ENCODE results near the gene AVL9. TPM values are rescaled to one million over a fixed set of nuclear protein-coding genes. Genes with fewer than 3 reads are reported as not detected.
A peak's percentile ranks its signal among the peaks of the same experiment; 100 is the strongest.

Gene AVL9
- total RNA-seq, 6 donors from 2014 or later, result 26.9 to 68.1 (median 37.1) TPM

DNA sequence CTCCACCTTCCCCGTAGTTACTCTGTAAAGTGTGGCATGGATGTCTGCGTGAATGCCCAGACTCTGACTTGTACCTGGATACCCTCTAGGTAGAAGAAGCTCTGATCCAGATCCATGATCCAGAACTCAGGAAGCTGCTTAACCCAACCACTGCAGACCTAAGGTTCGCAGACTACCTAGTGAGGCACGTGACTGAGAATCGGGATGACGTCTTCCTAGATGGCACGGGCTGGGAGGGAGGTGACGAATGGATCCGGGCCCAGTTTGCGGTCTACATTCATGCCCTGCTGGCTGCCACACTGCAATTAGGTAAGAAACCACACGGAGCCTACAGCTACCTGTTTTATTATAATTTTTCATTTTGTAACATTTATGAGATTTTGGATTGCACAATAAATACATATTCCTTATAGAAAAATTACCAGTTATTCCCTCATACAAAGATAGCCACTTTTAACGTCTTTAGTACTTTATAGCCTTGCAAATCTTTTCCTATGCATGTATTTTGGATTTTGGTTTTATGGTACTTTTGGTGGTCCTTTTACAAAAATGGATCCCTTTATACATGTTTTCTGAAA lies 77.9 kb downstream of the AVL9 start:
- DNase-seq (no peak), ATAC-seq (ENCODE audit: low FRiP score in 2 of 2) (no peak)
- H3K9me3 ChIP-seq, result no peaks in the 10 kb centered on the region
- no peak overlapping the region for H3K27ac ChIP-seq
- WGBS, 2 donors, result 93 to 97% methylated on average over 12 of the region's 12 CpGs
- no peak for TF ChIP-seq EP300 (IDR thresholded peaks at IDR 0.05)
- TF ChIP-seq POLR2AphosphoS5 (IDR thresholded peaks at IDR 0.05), result no peak
- TF ChIP-seq POLR2A (IDR thresholded peaks at IDR 0.05), result no peak
- TF ChIP-seq, protein P1, sequence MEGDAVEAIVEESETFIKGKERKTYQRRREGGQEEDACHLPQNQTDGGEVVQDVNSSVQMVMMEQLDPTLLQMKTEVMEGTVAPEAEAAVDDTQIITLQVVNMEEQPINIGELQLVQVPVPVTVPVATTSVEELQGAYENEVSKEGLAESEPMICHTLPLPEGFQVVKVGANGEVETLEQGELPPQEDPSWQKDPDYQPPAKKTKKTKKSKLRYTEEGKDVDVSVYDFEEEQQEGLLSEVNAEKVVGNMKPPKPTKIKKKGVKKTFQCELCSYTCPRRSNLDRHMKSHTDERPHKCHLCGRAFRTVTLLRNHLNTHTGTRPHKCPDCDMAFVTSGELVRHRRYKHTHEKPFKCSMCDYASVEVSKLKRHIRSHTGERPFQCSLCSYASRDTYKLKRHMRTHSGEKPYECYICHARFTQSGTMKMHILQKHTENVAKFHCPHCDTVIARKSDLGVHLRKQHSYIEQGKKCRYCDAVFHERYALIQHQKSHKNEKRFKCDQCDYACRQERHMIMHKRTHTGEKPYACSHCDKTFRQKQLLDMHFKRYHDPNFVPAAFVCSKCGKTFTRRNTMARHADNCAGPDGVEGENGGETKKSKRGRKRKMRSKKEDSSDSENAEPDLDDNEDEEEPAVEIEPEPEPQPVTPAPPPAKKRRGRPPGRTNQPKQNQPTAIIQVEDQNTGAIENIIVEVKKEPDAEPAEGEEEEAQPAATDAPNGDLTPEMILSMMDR (IDR thresholded peaks at IDR 0.05), result no peak
- H3K4me3 ChIP-seq, result no peak overlapping the region
- no peaks in the 10 kb centered on the region for H3K27me3 ChIP-seq
- peaks cover 0 to 8% (median 0%) of the 10 kb centered on the region in 4 donors for H3K4me1 ChIP-seq
- H3K36me3 ChIP-seq, result peaks cover 9 to 77% (median 35%) of the 10 kb centered on the region in 4 donors

DNA sequence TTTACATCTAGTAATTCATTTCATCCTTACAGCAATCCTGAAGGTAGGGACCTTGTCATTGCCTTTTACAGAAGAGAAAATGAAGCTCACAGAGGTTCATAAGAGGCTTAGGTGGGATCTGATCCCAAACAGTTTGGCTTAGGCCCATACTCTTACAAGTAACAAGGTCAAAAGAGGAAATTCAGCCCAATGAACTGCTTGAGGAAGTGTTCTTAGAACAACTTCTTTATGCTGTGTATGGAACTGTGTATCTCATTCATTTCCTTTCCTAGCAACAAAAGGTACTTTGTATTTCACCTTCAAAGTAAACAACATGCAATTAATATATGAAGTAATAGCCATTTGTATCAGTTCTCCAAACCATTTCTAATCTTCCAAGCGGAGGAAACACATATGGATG lies 79.3 kb downstream of the AVL9 start:
- Histone ChIP-seq H3K4me3 (no peak overlapping the region), H3K9me3 (no peaks in the 10 kb centered on the region), H3K36me3 (peaks cover 9 to 80% (median 35%) of the 10 kb centered on the region in 4 donors), H3K27me3 (no peaks in the 10 kb centered on the region), H3K27ac (peak overlapping the region in 1 of 4 donors; percentile 64), H3K4me1 (peaks cover 0 to 8% (median 0%) of the 10 kb centered on the region in 4 donors)
- no peak for ATAC-seq (ENCODE audit: low FRiP score in 2 of 2)
- no peak for DNase-seq
- 90 to 93% methylated on average over 1 of the region's 1 CpG for WGBS, 2 donors
- TF ChIP-seq EP300 (IDR thresholded peaks at IDR 0.05), result no peak
- no peak for TF ChIP-seq POLR2AphosphoS5 (IDR thresholded peaks at IDR 0.05)
- no peak for TF ChIP-seq POLR2A (IDR thresholded peaks at IDR 0.05)
- TF ChIP-seq, protein P1 (IDR thresholded peaks at IDR 0.05), result no peak

DNA sequence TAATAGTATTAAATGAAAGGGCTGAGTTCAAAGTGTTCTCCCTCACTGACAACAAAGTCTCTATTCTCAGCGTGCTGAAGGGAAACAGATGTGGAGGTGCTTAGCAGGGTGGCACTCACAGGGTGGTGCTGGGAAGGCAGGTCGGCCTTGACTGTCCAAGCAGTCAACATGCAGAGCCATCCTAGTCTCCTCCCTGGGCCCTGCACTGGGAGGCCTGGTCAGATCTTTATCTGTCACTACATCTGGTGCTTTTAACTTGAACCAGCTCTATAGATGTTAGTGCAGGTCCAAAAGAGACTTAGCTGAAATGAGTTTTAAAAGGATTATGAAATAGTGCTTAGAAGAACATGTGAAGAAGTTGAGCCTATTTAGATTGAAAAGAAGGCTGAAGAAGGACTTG lies 82.1 kb downstream of the AVL9 start:
- WGBS, 2 donors, result 85 to 93% methylated on average over 2 of the region's 2 CpGs
- Histone ChIP-seq H3K9me3 (no peaks in the 10 kb centered on the region), H3K4me1 (peaks cover 0 to 8% (median 0%) of the 10 kb centered on the region in 4 donors), H3K27me3 (no peaks in the 10 kb centered on the region), H3K27ac (no peak overlapping the region), H3K4me3 (no peak overlapping the region), H3K36me3 (peaks cover 12 to 89% (median 46%) of the 10 kb centered on the region in 4 donors)
- no peak for DNase-seq
- ATAC-seq (ENCODE audit: low FRiP score in 2 of 2), result no peak
- TF ChIP-seq POLR2AphosphoS5 (IDR thresholded peaks at IDR 0.05) (no peak), EP300 (IDR thresholded peaks at IDR 0.05) (no peak), POLR2A (IDR thresholded peaks at IDR 0.05) (no peak)
- TF ChIP-seq, protein P1 (IDR thresholded peaks at IDR 0.05), result no peak

DNA sequence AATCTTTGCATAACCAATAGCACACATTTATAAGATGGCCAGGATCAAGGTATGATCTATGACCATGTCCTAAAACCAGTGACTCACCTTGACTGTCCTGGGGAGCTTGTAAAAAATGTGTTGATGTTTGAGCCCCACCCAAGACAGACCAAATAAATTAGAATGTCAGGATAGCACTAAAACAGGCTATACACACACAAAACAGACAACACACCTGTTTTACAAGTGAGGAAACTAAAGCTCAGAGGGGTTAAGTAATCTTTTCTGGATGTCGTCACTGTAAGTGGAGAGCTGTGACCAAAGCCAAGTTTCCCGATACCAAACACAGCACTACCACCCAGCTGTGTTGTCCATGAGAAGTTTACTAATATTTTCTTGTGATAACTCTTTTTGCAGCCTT lies 84.5 kb downstream of the AVL9 start:
- H3K27me3 ChIP-seq, result no peaks in the 10 kb centered on the region
- no peak overlapping the region for H3K27ac ChIP-seq
- ATAC-seq (ENCODE audit: low FRiP score in 2 of 2), result no peak
- no peak overlapping the region for H3K4me3 ChIP-seq
- H3K36me3 ChIP-seq, result peaks cover 12 to 91% (median 52%) of the 10 kb centered on the region in 4 donors
- no peaks in the 10 kb centered on the region for H3K9me3 ChIP-seq
- peaks cover 0 to 2% (median 0%) of the 10 kb centered on the region in 4 donors for H3K4me1 ChIP-seq
- no peak for DNase-seq
- WGBS, 2 donors, result 68% methylated on average over 2 of the region's 2 CpGs
- TF ChIP-seq EP300 (IDR thresholded peaks at IDR 0.05) (no peak), POLR2AphosphoS5 (IDR thresholded peaks at IDR 0.05) (no peak), POLR2A (IDR thresholded peaks at IDR 0.05) (no peak)
- TF ChIP-seq, protein P1 (IDR thresholded peaks at IDR 0.05), result no peak

DNA sequence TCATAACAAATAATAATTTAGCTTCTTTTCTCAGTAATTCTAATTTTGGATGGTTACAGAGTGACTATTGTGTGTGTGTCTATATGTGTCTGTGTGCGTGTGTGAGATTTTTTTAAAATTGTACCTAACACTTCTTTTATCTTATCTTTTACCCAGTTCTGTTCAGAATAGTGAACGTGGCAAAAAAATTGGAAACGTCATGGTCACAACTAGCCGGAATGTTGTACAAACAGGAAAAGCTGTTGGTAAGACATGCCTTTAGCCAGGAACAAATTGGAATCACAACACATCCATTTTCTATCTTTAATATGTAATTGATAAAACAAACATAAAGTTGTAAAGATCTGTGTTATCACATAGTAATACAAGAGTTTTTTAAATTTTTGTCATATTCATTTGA lies 85.4 kb downstream of the AVL9 start:
- H3K27ac ChIP-seq, result no peak overlapping the region
- H3K36me3 ChIP-seq, result peaks cover 12 to 91% (median 53%) of the 10 kb centered on the region in 4 donors
- DNase-seq (no peak), ATAC-seq (ENCODE audit: low FRiP score in 2 of 2) (no peak)
- WGBS, 2 donors, result 80 to 83% methylated on average over 4 of the region's 4 CpGs
- H3K4me1 ChIP-seq, result peaks cover 0 to 5% (median 0%) of the 10 kb centered on the region in 4 donors
- H3K4me3 ChIP-seq, result no peak overlapping the region
- no peaks in the 10 kb centered on the region for H3K27me3 ChIP-seq
- TF ChIP-seq POLR2A (IDR thresholded peaks at IDR 0.05) (no peak), POLR2AphosphoS5 (IDR thresholded peaks at IDR 0.05) (no peak), EP300 (IDR thresholded peaks at IDR 0.05) (no peak)
- TF ChIP-seq, protein P1 (IDR thresholded peaks at IDR 0.05), result no peak
- no peaks in the 10 kb centered on the region for H3K9me3 ChIP-seq
